ENCODE data around the gene ZNF236. TPM values are rescaled to one million over a fixed set of nuclear protein-coding genes. Genes with fewer than 3 reads are reported as not detected.
A peak's percentile ranks its signal among the peaks of the same experiment; 100 is the strongest.
"Not testable (repeated sequence)": the region's sequence is repeated elsewhere in the genome, so short reads cannot be mapped to it uniquely, and the experiment has no call there.

ZNF236 gene
- total RNA-seq, 1 donor from 2014 or later = 32.5 TPM

DNA sequence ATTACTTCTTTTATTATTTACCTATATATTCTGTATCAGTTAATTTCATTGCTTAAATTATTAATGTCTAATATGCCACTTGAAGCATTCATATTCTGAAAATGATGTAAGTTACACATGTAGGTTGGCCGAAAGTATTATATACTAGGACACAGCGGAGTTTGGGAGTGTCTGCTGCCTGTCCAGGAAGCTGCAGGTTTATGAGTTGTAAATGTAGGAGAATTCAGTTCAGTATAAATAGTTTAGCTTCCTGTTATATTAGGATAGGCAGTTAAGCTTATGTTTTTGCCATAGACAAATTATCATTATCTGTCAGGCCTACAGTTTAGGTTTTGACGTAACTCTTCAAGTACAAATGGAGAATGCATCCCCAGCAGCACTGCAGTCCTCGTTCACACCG lies 18.9 kb upstream of the ZNF236 start:
- TF ChIP-seq, protein P1, sequence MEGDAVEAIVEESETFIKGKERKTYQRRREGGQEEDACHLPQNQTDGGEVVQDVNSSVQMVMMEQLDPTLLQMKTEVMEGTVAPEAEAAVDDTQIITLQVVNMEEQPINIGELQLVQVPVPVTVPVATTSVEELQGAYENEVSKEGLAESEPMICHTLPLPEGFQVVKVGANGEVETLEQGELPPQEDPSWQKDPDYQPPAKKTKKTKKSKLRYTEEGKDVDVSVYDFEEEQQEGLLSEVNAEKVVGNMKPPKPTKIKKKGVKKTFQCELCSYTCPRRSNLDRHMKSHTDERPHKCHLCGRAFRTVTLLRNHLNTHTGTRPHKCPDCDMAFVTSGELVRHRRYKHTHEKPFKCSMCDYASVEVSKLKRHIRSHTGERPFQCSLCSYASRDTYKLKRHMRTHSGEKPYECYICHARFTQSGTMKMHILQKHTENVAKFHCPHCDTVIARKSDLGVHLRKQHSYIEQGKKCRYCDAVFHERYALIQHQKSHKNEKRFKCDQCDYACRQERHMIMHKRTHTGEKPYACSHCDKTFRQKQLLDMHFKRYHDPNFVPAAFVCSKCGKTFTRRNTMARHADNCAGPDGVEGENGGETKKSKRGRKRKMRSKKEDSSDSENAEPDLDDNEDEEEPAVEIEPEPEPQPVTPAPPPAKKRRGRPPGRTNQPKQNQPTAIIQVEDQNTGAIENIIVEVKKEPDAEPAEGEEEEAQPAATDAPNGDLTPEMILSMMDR (IDR thresholded peaks at IDR 0.05; ENCODE audit: unreplicated experiment) = no peak
- Mint-ChIP-seq H3K4me1 (ENCODE audit: low read depth) (no peaks in the 10 kb centered on the region), H3K36me3 (ENCODE audit: insufficient read depth) (peaks cover 1% of the 10 kb centered on the region), H3K4me3 (ENCODE audit: low read depth) (no peak overlapping the region), H3K27me3 (peaks cover 3% of the 10 kb centered on the region), H3K9me3 (ENCODE audit: low read depth) (peaks cover 4% of the 10 kb centered on the region), H3K27ac (no peak overlapping the region)
- no peak for DNase-seq (ENCODE audit: low spot score, unreplicated experiment)

DNA sequence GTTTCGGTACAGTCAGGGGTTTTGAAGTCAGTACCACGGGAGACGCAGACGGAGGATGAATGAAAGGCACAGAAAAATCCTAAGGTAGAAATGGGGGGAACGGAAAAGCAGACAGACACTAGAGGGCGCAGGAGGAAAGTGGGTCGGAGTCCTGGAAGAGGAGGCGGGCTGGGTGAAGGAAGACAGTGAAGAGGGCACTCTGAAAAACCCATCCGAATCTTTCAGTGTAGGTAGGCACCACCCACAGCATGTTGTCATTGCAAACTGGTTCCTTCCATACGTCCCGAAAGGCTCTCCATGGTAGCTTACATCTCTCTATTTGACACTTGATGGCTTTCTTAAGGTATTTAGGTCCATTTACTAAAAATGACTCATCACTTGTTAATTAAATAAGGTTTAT lies 18.5 kb upstream of the ZNF236 start:
- Mint-ChIP-seq H3K9me3 (ENCODE audit: low read depth) (peaks cover 2% of the 10 kb centered on the region), H3K4me1 (ENCODE audit: low read depth) (no peaks in the 10 kb centered on the region), H3K36me3 (ENCODE audit: insufficient read depth) (peaks cover 1% of the 10 kb centered on the region)

GRCh38 chr18:76805221-76805620 lies 17.1 kb upstream of the ZNF236 start:
- Mint-ChIP-seq H3K27ac (no peak overlapping the region), H3K4me3 (ENCODE audit: low read depth) (no peak overlapping the region), H3K4me1 (ENCODE audit: low read depth) (no peaks in the 10 kb centered on the region), H3K36me3 (ENCODE audit: insufficient read depth) (peaks cover 4% of the 10 kb centered on the region), H3K9me3 (ENCODE audit: low read depth) (no peaks in the 10 kb centered on the region), H3K27me3 (peaks cover 3% of the 10 kb centered on the region)
- no peak for DNase-seq (ENCODE audit: low spot score, unreplicated experiment)
- TF ChIP-seq, protein P1 (IDR thresholded peaks at IDR 0.05; ENCODE audit: unreplicated experiment) = no peak

More for the DNA sequence above, 18.5 kb upstream of the ZNF236 start:
- H3K27me3 Mint-ChIP-seq = peaks cover 3% of the 10 kb centered on the region
- peak; percentile 24 for DNase-seq (ENCODE audit: low spot score, unreplicated experiment)
- TF ChIP-seq, protein P1 (IDR thresholded peaks at IDR 0.05; ENCODE audit: unreplicated experiment) = peak; percentile 73
- no peak overlapping the region for H3K27ac Mint-ChIP-seq
- no peak overlapping the region for H3K4me3 Mint-ChIP-seq (ENCODE audit: low read depth)

- no peaks in the 10 kb centered on the region for H3K4me1 Mint-ChIP-seq (ENCODE audit: low read depth)
- TF ChIP-seq, protein P1 (IDR thresholded peaks at IDR 0.05; ENCODE audit: unreplicated experiment) = no peak
- H3K9me3 Mint-ChIP-seq (ENCODE audit: low read depth) = no peaks in the 10 kb centered on the region
- H3K27me3 Mint-ChIP-seq = no peaks in the 10 kb centered on the region
- peaks cover 4% of the 10 kb centered on the region for H3K36me3 Mint-ChIP-seq (ENCODE audit: insufficient read depth)
- DNase-seq (ENCODE audit: low spot score, unreplicated experiment) = no peak
- no peak overlapping the region for H3K4me3 Mint-ChIP-seq (ENCODE audit: low read depth)
- H3K27ac Mint-ChIP-seq = peak overlapping the region; percentile 78
Observed at GRCh38 chr18:76806301-76806700, 16.1 kb upstream of the ZNF236 start.

GRCh38 chr18:76808561-76808960 lies 13.8 kb upstream of the ZNF236 start:
- no peaks in the 10 kb centered on the region for H3K9me3 Mint-ChIP-seq (ENCODE audit: low read depth)
- no peak overlapping the region for H3K27ac Mint-ChIP-seq
- DNase-seq (ENCODE audit: low spot score, unreplicated experiment) = no peak
- peaks cover 4% of the 10 kb centered on the region for H3K36me3 Mint-ChIP-seq (ENCODE audit: insufficient read depth)
- TF ChIP-seq, protein P1 (IDR thresholded peaks at IDR 0.05; ENCODE audit: unreplicated experiment) = no peak
- no peaks in the 10 kb centered on the region for H3K27me3 Mint-ChIP-seq
- H3K4me3 Mint-ChIP-seq (ENCODE audit: low read depth) = no peak overlapping the region
- no peaks in the 10 kb centered on the region for H3K4me1 Mint-ChIP-seq (ENCODE audit: low read depth)

- not testable (repeated sequence) for DNase-seq (ENCODE audit: low spot score, unreplicated experiment); H3K4me3 Mint-ChIP-seq (ENCODE audit: low read depth); H3K4me1 Mint-ChIP-seq (ENCODE audit: low read depth); H3K36me3 Mint-ChIP-seq (ENCODE audit: insufficient read depth); H3K27ac Mint-ChIP-seq; H3K9me3 Mint-ChIP-seq (ENCODE audit: low read depth); H3K27me3 Mint-ChIP-seq
Observed at GRCh38 chr18:76811530-76811929, 10.8 kb upstream of the ZNF236 start.

All from progenitor cell of endocrine pancreas (in vitro differentiated cells).